SIG-M5 treated with dmso at 0.1 percent for 504 hours (cell line): ENCODE results near the gene ADAMTS5.

Experiments
- DNase-seq: peaks from one replicate; lab custom pipeline; 2025; ENCODE audit not compliant: unreplicated experiment; lab: John Stamatoyannopoulos, UW

Gene ADAMTS5

DNA sequence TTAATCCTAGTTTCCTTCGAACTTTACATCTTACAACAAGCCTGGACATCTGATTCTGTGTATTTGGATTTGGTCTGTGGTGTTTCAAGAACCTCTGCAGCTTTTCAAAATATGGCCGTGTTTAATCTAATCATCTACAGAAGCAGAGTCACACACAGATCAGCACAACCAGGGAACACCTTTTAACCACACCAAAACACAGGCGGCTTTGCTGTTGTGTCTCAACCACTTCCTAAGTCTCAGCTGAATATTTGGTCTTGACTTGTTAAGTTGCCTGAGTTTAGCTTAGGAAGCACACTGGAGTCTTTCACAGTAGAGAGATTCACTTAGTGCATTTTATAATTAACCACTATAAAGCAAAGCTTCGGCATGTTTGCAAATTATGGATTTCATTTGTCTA, 17.1 kb downstream of the ADAMTS5 start:
- no peak for DNase-seq

DNA sequence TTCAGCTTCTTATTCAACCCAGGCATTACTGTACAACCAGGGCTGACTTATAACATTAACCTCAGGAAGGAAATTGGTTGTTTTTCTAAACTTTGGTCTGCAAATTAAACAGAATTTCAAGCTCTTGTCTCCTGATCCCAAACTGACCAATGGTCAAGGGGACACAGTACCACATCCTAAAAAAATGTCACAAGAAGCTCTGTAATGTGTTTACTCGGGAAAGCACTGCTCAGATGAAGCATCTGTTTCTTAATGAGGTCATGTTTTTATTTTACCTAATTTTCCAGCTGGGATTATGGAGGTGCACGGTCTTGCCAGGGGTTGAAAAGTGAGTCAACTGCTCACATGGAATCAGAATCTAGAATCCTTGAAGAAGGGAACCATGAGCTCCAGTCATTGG, 18.7 kb downstream of the ADAMTS5 start:
- DNase-seq = no peak

DNA sequence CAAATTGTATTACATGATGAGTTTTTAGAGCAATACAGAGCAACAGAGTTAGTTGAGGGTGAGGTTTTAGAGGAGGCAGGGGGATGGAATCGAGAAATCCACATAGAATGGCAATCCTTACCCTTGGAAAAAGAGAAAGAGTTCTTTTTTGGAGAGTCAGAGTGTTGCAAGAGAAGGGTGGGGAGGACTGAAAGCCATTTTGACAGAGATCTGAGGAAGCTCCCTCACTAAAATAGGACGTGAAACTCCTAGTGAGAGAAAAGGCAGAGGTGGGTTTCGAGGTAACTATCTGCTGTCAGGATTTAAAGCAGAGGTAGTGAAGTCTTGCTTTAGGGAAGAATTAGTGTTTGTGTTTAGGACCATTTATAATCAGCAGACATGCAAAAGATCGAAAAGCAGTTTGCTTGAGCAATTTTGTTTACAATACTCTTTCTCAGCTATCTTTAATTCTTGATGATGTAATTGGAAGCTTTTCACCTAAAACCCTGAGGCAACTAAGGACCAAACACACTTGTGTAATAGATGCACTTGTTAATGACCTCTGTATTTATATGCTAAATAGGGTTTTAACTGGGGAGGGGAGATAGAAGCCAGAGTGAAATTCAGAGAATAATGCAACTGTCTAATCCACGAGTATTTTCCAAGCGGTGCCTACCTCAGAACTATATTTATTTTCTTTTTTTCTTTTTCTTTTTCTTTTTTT, 20.0 kb downstream of the ADAMTS5 start:
- peak; percentile 83 for DNase-seq

DNA sequence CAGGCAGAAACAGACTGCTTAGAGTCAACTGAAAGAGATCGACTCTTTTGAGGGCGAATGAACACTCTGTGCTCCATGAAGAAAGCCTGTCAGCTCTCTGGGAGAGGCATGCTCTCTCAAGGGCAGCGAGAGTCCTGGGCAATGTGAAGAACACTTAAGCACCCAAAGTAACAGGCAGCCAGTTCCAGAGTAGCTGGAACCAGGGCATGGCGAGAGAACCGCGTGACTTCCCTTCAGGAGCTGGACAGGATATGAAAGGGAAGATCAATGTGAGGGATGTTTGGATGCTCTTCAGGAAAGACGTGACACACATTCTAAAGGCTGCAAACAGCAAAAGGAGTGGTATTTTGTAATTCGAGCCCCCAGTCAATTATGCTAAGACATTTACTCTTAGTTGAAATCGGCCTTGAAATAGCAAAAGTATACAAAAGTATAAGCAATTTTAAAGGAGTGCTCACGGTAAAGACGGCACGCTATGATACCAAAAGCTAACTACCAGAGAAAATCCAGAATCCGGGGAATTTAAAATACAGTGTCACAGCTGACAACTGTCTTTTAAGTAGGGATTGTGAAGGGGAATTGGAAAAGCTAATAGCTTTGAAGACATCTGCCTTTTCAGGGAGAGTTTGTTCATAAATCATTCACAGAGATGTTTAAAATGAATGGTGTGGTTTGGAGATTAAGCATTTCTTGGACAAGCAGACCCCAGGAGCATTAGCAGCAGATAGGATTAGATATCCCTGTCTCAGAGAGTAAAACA, 20.8 kb downstream of the ADAMTS5 start:
- no peak for DNase-seq

DNA sequence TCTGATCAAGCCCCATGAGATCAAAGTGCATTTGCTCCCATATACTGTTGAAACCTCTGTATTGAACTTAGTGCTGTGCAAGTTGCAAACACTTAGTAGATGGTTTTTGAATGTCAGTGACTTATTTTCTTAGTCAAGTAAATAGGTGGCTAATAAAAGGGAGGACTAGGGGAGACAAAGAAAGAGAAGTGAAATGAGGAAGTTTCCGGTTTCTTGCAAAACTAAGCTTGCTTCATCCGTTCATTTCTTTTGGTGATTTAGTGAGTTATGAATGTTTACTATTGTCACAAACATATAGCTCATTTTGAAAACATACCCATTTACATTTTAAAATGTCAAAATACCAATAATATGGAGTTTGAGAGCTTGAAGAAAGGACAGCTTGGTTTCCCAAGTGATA, 23.0 kb downstream of the ADAMTS5 start:
- DNase-seq = peak; percentile 86

DNA sequence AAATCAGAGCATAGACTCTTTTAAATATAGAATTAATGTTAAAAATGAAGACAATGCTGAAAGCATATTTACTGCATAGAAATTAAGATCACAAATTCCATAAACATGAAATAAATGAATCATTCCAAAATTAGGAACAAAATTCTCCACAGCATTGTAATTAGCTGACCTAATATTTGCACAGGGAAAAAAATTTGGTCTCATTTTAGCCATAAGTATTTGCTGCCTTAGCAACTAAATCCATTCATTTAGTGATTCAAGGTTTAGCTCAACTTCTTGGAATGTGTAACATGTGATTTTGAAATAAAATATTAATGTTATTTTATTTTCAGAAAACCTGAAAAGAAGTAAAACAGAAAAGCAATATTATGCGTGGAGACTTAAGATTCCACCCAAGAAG, 25.5 kb downstream of the ADAMTS5 start:
- no peak for DNase-seq

DNA sequence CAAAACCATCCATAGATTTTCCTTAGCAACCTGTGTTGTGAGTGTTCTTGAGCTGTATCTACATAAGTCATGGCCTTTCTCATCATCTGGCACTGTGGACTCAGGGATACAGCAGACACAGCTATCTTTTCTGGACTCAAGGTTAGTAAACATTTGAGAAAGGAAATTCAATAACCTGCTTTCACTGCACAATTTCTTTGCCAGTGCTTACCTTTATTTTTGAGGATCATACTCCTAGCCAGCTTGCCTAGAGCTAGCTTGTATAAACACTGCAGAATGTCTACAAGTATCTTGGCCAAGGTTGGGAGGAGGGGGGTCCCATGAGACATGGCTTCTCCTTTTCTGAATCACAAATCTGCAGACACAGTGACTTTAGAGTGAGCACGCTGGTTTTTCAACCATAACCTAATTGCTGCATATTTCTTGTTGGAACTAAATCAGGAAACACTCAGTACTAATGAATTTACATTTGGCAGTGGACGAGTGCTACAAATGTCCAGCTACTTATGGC, 27.2 kb downstream of the ADAMTS5 start:
- no peak for DNase-seq

DNA sequence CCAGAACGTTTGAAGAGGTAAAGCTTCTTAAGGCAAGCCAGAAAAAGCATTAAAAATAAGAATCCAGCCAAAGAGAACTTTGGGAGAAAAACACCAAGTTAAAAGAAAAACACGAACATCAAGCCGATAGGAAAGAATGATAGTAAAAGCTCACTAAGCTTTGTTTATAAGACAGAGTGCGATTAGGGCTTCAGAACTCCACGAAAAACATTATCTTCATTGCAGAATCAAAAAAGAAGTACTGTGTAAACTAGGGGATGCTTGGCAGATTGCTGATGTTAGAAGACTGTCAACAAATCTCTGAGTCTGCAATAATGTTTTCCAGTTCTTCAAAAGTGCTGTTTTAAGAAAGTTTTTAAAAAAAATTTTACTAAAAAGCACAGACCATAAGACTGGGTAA, 30.2 kb downstream of the ADAMTS5 start:
- no peak for DNase-seq

DNA sequence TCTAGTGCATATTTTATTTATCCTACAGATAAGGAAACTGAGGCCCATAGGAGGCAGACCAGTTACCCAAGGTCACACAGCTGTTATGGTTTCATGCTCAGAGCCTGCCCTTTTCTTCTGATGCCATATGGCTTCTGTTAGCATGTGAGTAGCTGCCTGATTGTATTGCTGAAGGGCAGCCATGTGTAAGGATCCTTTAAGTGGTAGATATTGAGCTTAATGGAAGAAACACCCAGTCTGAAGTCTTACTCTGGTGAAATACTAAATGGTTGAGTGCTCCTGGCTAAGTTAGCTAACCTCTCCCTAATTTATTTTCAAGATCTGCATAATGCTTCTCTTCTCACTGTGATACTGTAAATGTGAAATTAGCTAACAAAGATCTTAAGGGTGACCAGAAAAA, 30.9 kb downstream of the ADAMTS5 start:
- DNase-seq = no peak

DNA sequence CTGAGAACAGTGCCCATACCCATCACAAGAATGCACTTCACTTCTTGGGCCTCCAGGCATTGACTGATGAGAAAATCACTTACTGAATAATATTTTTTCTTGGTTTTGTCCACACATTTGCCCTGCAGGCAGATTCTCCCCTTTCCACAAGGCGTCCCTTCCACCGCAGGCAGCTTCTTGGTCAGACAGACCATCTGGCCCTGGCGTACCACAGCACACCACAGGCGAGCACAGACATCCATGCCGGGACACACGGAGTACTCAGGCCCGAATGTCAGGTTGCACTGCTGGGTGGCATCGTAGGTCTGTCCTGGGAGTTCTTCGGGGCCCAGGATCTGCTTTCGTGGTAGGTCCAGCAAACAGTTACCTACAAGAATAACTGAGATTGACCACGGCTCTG, 32.5 kb downstream of the ADAMTS5 start:
- DNase-seq = no peak

DNA sequence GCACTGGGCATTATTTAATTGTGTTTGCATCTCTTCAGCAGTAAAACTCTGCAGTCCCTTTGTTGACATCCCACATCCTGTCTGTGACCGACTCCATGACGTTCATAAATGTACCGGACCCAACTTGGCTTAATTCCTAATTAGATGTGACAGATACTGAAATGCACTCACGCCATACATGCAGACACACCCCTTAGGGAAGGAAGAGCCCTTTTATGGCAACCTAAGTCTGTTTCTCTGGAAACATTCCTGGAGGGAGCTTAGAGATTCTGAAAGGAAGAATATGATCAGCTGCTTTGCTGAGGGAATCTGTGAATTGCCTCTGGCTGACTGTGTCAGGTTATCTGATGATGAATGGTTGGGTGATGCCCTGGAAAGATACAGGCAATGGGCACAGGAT, 33.4 kb downstream of the ADAMTS5 start:
- DNase-seq = no peak

DNA sequence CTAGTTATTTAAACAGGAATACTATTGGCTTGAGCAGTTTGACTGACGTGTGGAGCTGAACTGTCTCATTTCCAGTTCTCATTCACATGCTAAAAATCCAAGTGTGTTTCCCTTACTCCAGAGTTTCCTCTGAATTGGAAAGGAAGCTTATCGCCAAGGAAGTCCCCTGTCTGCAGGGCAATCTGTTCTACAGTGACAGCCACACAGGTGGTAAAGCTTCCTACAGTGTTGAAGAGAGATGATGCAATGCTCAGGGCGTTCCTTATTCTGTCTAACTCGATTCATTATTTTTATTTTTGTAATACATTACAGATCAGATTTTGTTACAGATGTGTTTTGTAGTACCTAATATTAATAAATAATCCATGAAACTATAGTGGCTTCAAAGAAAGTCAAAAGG, 41.3 kb downstream of the ADAMTS5 start:
- DNase-seq = no peak

DNA sequence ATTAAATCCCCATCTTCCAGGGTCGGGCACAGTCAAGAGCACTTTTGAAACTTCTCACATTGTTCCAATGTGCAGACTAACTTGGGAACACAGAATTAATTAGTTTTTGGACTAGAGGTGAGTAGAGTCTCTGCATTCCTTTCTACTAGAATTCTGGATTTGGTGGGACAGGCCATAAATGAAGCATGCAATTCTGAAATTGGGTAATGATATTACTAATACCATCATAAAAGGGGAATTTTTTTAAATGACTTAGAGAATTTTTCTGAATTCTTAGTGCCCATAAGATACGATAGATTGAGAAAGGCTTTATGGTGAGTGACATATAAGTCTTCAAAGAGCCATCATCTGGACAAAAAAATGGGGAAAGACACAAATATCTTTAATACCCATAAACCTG, 41.8 kb downstream of the ADAMTS5 start:
- no peak for DNase-seq

DNA sequence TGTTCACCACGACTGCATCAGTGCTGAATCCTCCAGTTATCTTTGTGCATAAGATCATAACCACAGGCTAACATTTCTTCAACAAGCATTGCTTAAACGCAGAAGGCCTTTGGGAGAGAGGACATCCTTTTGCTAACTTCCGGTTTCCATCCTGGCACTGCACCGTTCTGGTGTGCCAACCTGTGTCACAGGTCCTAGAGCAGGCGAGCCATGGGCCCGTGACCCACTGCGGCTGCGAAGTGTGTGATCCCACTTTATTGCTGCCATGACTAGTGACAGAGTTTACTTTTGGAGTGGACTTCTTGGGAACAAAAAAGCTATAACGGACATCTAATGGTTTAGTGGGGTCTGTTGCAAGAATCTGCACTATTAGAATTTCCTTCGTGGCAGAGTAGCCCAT, 42.9 kb downstream of the ADAMTS5 start:
- DNase-seq = no peak

DNA sequence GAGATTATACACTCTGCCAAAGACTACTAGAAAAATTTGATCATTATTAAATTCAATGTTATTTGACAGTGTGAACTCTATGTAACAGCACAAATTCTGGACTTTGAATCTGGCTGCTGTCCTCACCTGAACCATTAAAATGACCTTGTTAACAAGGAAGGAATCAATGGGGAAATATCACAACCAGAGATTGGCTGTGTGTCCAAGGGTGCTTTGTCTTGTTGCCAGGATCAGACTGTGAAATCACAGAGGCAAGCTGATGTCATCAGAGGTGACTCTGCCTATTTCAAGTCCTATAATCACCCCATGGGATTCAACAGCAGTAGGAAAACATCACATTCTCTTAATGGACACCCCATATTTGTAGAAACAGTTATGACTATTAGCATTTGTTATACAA, 46.8 kb downstream of the ADAMTS5 start:
- no peak for DNase-seq

DNA sequence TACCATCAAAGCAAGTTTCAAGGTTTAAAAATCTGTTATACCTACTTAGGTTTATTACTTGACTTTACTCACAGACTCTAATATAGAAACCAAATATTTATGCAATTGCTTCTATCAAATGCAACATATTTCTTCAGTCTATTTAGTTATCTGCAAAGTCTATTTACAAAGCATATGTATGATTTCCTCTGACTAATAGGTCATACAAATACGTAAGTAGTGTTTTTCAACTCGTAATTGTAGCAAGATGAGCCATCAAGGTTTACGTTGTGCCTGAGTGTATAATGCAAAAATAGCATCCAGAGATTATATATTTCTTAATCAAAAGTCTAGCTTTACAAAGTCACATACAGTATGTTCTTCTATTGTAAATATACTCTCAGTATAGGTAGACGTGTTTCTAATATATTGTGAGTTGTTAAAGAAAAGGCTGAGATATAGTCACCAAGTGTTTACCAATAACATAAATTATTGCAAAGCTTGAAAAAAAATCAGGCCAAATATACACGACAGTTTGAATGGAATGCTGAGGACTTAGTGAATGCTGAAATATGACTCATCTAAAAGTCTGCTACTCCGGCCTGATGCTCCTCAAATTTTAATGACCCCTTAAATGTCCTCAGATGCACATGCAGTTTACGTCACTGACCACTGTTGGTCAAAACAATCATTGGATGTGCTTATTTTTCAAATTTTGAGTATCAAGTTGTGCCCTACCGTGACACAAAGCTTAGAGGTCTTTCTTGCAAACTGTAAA, 48.4 kb downstream of the ADAMTS5 start:
- no peak for DNase-seq

DNA sequence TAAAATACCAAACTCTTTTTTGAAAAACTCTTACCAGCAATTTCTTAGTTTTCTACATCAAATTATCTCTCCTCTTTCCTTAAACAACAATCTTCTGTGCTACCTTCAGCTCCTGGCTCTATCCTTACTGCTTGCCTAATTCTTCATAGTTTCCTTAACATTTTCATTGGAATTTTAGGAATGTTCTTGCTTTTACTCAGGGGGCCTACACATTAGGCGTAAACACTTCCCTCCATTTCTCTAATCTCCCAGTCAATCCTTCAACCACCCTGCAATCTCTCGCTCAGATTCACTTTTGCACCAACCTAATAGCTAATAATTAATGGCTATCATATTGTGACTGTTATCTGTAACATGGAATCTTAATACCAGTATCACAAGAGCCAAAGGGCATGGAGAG, 50.1 kb downstream of the ADAMTS5 start:
- DNase-seq = no peak

DNA sequence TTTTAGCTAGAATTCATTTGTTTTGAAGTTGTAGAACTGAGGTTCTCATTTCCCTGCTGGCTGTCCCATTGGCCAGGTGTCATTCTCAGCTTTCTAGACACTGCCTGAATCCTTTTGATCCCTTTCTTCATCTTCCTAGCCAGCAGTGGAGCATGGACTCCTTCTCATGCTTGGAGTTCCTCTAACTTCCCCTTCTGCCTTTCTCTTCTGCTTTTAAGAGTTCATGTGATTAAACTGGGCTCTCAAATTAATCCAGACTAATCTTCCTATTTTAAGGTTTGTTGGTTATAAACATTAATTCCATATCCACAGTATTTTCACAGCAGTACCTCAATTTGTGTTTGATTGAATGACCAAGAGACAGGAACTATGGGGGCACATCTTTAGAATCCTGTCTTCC, 52.3 kb downstream of the ADAMTS5 start:
- peak; percentile 33 for DNase-seq

DNA sequence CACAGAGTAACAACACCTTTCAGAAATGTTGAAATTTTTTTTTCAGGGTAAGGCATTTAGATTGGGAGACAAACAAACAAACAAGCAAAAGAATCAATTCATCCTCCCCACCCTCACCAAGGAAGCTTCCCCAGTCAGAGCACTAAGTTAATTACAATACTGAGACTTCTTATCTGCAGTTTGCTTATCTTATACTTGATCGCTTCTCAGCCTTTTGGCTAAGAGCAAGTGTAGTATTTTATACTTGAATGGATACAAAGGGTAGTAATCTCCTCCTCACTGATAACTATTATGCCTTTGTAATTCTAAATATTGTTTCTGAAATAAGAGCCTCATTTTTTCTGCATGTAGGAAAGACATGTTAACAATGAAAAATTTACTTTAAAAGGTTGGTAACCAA, 54.4 kb downstream of the ADAMTS5 start:
- no peak for DNase-seq

DNA sequence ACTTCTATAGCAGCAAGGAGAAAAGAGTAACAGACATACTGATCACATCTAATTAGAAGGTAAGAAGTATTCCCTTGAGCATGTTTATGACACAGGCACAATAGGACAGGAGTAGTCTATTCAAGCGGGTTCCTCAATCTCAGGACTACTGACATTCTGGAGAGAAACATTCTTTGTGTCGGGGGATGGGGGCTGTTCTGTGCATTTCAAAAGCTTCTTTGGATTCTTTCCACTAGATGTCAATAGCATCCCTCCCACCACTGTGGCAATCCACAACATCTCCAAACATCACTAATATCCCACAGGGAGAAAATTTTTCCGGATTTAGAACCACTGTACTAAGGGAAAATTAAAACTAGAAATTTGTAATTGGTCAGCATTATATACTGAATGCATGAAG, 56.9 kb downstream of the ADAMTS5 start:
- DNase-seq = no peak

DNA sequence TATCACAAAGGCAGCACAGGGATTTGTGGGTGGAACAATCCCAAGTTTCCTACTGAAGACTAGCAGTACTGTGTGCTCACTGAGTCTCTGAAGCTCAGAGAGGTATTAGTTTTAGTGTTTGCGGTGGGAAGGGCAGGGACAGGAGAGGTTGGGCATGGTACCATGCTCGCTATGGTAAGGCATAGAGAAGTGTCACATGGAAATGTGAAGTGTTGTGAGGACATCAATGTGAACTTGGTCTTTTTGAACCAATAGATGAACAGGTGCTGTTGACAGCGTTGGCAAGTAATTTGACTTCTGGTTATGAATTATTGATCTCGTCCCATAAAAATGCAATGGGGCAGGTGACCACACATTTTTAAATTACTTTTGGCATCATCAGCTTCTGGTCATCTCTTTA, 65.9 kb downstream of the ADAMTS5 start:
- DNase-seq = no peak

DNA sequence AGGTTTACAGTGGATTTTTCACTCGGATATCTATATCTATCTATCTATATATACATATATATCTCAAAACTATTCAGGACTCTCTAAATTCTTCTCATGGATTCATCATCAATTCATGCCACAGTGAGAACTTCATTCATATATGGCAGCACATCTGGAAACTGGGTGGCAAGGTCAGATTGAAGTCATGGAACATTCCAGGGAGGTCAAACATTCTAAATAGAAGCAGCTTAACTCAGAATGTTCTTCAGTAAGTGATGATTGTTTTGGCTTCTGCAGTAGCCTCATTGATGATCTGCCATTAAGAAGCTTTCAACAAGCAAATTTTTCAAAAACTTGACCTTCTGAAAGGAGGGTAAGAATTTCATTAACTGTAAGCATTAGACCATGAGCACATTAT, 74.7 kb downstream of the ADAMTS5 start:
- DNase-seq = no peak
